Astrocyte (in vitro differentiated cells and primary cell): Measurements from ENCODE around the gene YTHDF1. TPM values are rescaled to one million over a fixed set of nuclear protein-coding genes. Genes with fewer than 3 reads are reported as not detected.
A peak's percentile ranks its signal among the peaks of the same experiment; 100 is the strongest.

Source experiments
- DNase-seq: peaks from one replicate; pipeline ENCODE4 v3.0.0-alpha.2; 2010; ENCODE audit warnings: low read depth
- FAIRE-seq: peaks from 2 replicates; lab custom pipeline; 2011; peaks lifted over from hg19 to GRCh38; lab: Jason Lieb, UNC
- H2AFZ ChIP-seq: 2 replicates; pipeline ENCODE4 v1.6.0; 2012; ENCODE audit warnings: low read depth, low read length, inconsistent platforms
- H3K27ac ChIP-seq: 2 replicates; pipeline ENCODE4 v1.5.1; 2011; ENCODE audit warnings: low read depth, low read length, inconsistent platforms
- H3K27me3 ChIP-seq: 2 replicates; pipeline ENCODE4 v1.6.0; 2011; ENCODE audit warnings: low read length, inconsistent platforms; ENCODE audit not compliant: insufficient read depth
- H3K36me3 ChIP-seq: 2 replicates; pipeline ENCODE4 v1.5.1; 2011; ENCODE audit warnings: low read length, inconsistent platforms; ENCODE audit not compliant: insufficient read depth
- H3K4me1 ChIP-seq: 2 replicates; pipeline ENCODE4 v1.5.1; 2011; ENCODE audit warnings: low read length, inconsistent platforms; ENCODE audit not compliant: insufficient read depth
- H3K4me2 ChIP-seq: 2 replicates; pipeline ENCODE4 v1.6.0; 2012; ENCODE audit warnings: low read length, inconsistent platforms
- H3K4me3 ChIP-seq: 2 replicates; pipeline ENCODE4 v1.5.1; 2011; ENCODE audit warnings: low read depth, mild to moderate bottlenecking, low read length, inconsistent platforms; ENCODE audit not compliant: insufficient read depth
- H3K79me2 ChIP-seq: 2 replicates; pipeline ENCODE4 v1.6.0; 2012; ENCODE audit warnings: mild to moderate bottlenecking, low read length, inconsistent platforms; ENCODE audit not compliant: insufficient read depth
- H3K9ac ChIP-seq: 2 replicates; pipeline ENCODE4 v1.6.0; 2012; ENCODE audit warnings: mild to moderate bottlenecking, low read length, inconsistent platforms
- H3K9me3 ChIP-seq: 2 replicates; pipeline ENCODE4 v1.5.1; 2012; ENCODE audit warnings: low read depth, mild to moderate bottlenecking, low read length, inconsistent platforms; ENCODE audit not compliant: insufficient read depth
- H4K20me1 ChIP-seq: 2 replicates; pipeline ENCODE4 v1.6.0; 2012; ENCODE audit warnings: low read length, inconsistent platforms; ENCODE audit not compliant: insufficient read depth
- H3K27ac Mint-ChIP-seq: one replicate; pipeline ENCODE4 v1.8.0; 2021; ENCODE audit warnings: mild to moderate bottlenecking, mixed read lengths; ENCODE audit not compliant: unreplicated experiment
- H3K27me3 Mint-ChIP-seq: one replicate; pipeline ENCODE4 v1.8.0; 2021; ENCODE audit warnings: low read depth, mixed read lengths; ENCODE audit not compliant: unreplicated experiment
- H3K36me3 Mint-ChIP-seq: one replicate; pipeline ENCODE4 v1.8.0; 2021; ENCODE audit warnings: low read depth, mixed read lengths; ENCODE audit not compliant: unreplicated experiment
- H3K4me1 Mint-ChIP-seq: one replicate; pipeline ENCODE4 v1.8.0; 2021; ENCODE audit warnings: low read depth, mixed read lengths; ENCODE audit not compliant: unreplicated experiment
- H3K4me3 Mint-ChIP-seq: one replicate; pipeline ENCODE4 v1.8.0; 2021; ENCODE audit warnings: mild to moderate bottlenecking, moderate library complexity, mixed read lengths; ENCODE audit not compliant: unreplicated experiment
- H3K9me3 Mint-ChIP-seq: one replicate; pipeline ENCODE4 v1.8.0; 2021; ENCODE audit warnings: mild to moderate bottlenecking, mixed read lengths; ENCODE audit not compliant: unreplicated experiment
- CTCF ChIP-seq: IDR thresholded peaks from 2 replicates; pipeline ENCODE4 v1.5.1; 2011; ENCODE audit warnings: low read depth, mild to moderate bottlenecking, inconsistent platforms, low read length, moderate library complexity; ENCODE audit not compliant: insufficient read depth
- EZH2 ChIP-seq: IDR thresholded peaks from 2 replicates; pipeline ENCODE4 v1.6.1; 2012; ENCODE audit warnings: mild to moderate bottlenecking, low read length, inconsistent platforms; ENCODE audit not compliant: insufficient read depth
- total RNA-seq: library from RNA; stranded (reverse); gene quantifications from 2 replicates; pipeline ENCODE4 v1.2.1, GENCODE V29; 2021

The YTHDF1 gene
- total RNA-seq, 1 donor from 2014 or later, result 107 TPM

GRCh38 chr20:63215101-63216040 lies 560 bp downstream of the YTHDF1 start:
- Histone ChIP-seq H3K4me2 (peak overlapping the region; percentile 95), H3K4me3 (peak overlapping the region; percentile 78), H3K4me1 (peaks cover 25% of the 10 kb centered on the region), H3K27ac (peak overlapping the region; percentile 67), H4K20me1 (peaks cover 51% of the 10 kb centered on the region), H3K79me2 (peaks cover 54% of the 10 kb centered on the region), H3K9me3 (no peaks in the 10 kb centered on the region), H2AFZ (no peak overlapping the region), H3K36me3 (peaks cover 25% of the 10 kb centered on the region), H3K9ac (peak overlapping the region; percentile 91), H3K27me3 (peaks cover 4% of the 10 kb centered on the region)
- Mint-ChIP-seq H3K4me1 (peaks cover 34% of the 10 kb centered on the region), H3K4me3 (peak overlapping the region; percentile 99), H3K36me3 (peaks cover 19% of the 10 kb centered on the region), H3K9me3 (no peaks in the 10 kb centered on the region), H3K27ac (peak overlapping the region; percentile 99), H3K27me3 (peaks cover 11% of the 10 kb centered on the region)
- TF ChIP-seq EZH2 (no peak), CTCF (peak; percentile 58)
- DNase-seq (peak; percentile 37), FAIRE-seq (no peak)

GRCh38 chr20:63214514-63214913 lies 1.4 kb downstream of the YTHDF1 start:
- FAIRE-seq, result no peak
- Mint-ChIP-seq H3K27me3 (peaks cover 4% of the 10 kb centered on the region), H3K27ac (peak overlapping the region; percentile 99), H3K4me1 (peaks cover 42% of the 10 kb centered on the region), H3K4me3 (peak overlapping the region; percentile 99), H3K36me3 (peaks cover 22% of the 10 kb centered on the region), H3K9me3 (no peaks in the 10 kb centered on the region)
- Histone ChIP-seq H3K4me1 (peaks cover 25% of the 10 kb centered on the region), H3K27ac (peak overlapping the region; percentile 67), H3K36me3 (peaks cover 30% of the 10 kb centered on the region), H3K4me2 (peak overlapping the region; percentile 95), H2AFZ (no peak overlapping the region), H3K9me3 (no peaks in the 10 kb centered on the region), H4K20me1 (peaks cover 60% of the 10 kb centered on the region), H3K79me2 (peaks cover 62% of the 10 kb centered on the region), H3K9ac (peak overlapping the region; percentile 91), H3K27me3 (peaks cover 2% of the 10 kb centered on the region), H3K4me3 (peak overlapping the region; percentile 78)
- no peak for DNase-seq
- TF ChIP-seq EZH2 (no peak), CTCF (no peak)
